Skeletal muscle satellite cell (primary cell): Measurements from ENCODE around the gene TTBK1.

Experiments used
- H3K27me3 ChIP-seq: 2 replicates; pipeline ENCODE4 v1.7.0; 2013; ENCODE audit warnings: low read length; ENCODE audit not compliant: control insufficient read depth, insufficient read depth
- H3K36me3 ChIP-seq: 2 replicates; pipeline ENCODE4 v1.7.0; 2013; ENCODE audit warnings: mild to moderate bottlenecking, control low read depth, low read length; ENCODE audit not compliant: insufficient read depth
- H3K4me1 ChIP-seq: 2 replicates; pipeline ENCODE4 v1.7.0; 2013; ENCODE audit warnings: low read length; ENCODE audit not compliant: control insufficient read depth, insufficient read depth
- H3K4me2 ChIP-seq: 2 replicates; pipeline ENCODE4 v1.7.0; 2013; ENCODE audit warnings: mild to moderate bottlenecking, low read length
- H3K4me3 ChIP-seq: 2 replicates; pipeline ENCODE4 v1.7.0; 2013; ENCODE audit warnings: low read length
- H3K9ac ChIP-seq: 2 replicates; pipeline ENCODE4 v1.7.0; 2013; ENCODE audit warnings: mild to moderate bottlenecking, low read depth, low read length, moderate library complexity
- H3K9me3 ChIP-seq: replicated peaks from 2 replicates; pipeline ENCODE4 v1.7.0; 2013; ENCODE audit warnings: mild to moderate bottlenecking, control low read depth, low read length

The TTBK1 gene

DNA sequence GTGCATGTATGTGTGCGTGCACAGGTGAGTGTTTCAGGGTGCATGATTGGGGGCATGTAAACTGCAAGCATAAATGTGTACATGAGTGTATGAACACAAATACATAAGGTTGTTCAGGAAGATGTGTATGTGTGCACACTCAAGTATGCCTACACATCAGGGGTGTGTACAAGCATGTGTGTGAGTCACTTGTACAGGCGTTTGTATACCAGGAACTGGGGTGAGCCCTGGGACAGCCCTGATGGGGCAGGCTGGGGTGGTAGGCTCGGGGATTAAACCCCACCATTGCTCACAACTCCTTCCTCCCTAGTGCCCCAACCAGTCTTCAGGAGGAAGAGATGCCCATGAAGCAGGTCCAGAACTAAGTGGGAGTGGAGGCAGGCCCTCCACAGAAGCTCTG is 61.1 kb downstream of the TTBK1 start:
- H3K9me3 ChIP-seq = no peaks in the 10 kb centered on the region
- H3K27me3 ChIP-seq = peaks cover 73% of the 10 kb centered on the region
- no peak overlapping the region for H3K9ac ChIP-seq

DNA sequence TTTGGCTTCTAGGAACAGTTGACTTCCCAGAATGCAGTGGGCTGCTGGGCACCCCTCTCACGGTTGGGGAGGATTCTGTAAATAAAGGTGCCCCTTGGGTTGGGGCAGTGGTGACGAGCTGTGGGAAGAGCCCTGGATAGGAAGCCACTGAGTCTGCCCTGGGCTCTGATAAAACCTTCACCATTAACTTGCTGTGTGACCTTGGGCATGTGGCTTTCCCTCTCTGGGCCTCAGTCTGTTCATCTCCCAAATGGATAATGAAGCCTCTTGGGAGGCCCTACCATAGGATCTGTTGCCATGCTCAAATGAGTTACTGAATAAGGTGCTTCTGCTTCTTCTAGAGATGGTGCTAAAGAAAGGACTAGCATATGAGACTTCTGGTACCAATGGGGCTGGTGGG is 61.6 kb downstream of the TTBK1 start:
- H3K27me3 ChIP-seq = peaks cover 68% of the 10 kb centered on the region
- no peak overlapping the region for H3K4me2 ChIP-seq
- no peaks in the 10 kb centered on the region for H3K9me3 ChIP-seq
- no peaks in the 10 kb centered on the region for H3K4me1 ChIP-seq
- H3K4me3 ChIP-seq = no peak overlapping the region
- no peaks in the 10 kb centered on the region for H3K36me3 ChIP-seq
- H3K9ac ChIP-seq = no peak overlapping the region

More for the DNA sequence above, 61.1 kb downstream of the TTBK1 start:
- no peaks in the 10 kb centered on the region for H3K4me1 ChIP-seq
- no peak overlapping the region for H3K4me3 ChIP-seq
- H3K36me3 ChIP-seq = no peaks in the 10 kb centered on the region
- no peak overlapping the region for H3K4me2 ChIP-seq

DNA sequence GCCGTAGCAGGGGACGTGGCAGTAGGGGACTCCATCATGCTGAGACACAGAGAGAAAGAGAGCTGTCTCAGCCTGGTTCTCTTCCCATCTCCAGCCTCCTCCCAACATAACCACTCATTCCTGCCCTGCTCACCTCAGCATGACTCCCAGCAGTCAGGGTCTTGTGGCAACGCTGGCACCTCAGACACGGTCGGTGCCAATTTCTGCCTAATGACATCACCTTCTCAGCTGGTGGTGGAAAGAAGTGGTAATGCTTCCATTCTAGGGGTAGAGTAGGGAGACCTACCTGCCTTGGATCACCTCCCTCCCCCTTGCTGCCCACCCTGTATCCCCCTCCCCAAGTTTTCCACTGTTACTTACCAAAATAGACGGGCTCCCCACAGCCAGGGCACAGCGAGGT is 62.8 kb downstream of the TTBK1 start:
- H3K9me3 ChIP-seq = no peaks in the 10 kb centered on the region

DNA sequence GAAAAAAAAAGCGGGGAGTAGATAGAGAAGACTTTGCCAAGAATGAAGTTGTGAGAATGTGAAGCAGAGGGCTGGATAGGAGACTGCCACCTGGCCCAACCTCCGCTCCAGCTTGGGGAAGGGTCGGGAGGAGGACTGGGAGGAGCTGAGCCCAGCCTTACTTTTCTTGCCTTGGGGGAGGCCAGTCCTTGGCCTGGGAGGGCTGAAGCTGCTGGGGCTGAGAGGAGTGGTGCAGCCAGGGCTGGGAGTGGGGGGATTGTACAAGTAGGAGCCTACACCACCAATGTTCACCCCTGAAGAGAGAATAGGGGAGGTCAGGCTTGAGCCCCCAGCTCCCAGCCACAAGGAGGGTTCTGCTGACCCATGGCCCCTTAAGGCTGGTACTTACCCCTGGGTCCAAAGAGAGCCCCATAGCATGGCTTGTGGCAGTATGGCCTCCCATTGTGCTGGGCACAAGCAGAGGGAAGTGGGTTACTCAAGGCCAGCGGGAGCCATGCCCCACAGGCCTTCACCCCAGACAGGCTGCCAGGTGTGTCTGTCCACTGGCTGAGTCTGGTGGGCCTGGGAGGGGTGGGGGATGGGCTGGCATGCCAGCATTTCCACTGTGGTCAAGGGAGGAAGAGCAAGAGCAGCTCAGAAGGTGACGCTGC is 64.3 kb downstream of the TTBK1 start:
- H3K4me3 ChIP-seq = no peak overlapping the region
- peaks cover 46% of the 10 kb centered on the region for H3K27me3 ChIP-seq
- H3K9me3 ChIP-seq = no peaks in the 10 kb centered on the region
- H3K9ac ChIP-seq = no peak overlapping the region
- no peaks in the 10 kb centered on the region for H3K36me3 ChIP-seq
- H3K4me2 ChIP-seq = no peak overlapping the region
- H3K4me1 ChIP-seq = no peaks in the 10 kb centered on the region

More for the DNA sequence above, 62.8 kb downstream of the TTBK1 start:
- Histone ChIP-seq H3K4me1 (no peaks in the 10 kb centered on the region), H3K27me3 (peaks cover 61% of the 10 kb centered on the region), H3K9ac (no peak overlapping the region), H3K4me3 (no peak overlapping the region), H3K4me2 (no peak overlapping the region), H3K36me3 (no peaks in the 10 kb centered on the region)

DNA sequence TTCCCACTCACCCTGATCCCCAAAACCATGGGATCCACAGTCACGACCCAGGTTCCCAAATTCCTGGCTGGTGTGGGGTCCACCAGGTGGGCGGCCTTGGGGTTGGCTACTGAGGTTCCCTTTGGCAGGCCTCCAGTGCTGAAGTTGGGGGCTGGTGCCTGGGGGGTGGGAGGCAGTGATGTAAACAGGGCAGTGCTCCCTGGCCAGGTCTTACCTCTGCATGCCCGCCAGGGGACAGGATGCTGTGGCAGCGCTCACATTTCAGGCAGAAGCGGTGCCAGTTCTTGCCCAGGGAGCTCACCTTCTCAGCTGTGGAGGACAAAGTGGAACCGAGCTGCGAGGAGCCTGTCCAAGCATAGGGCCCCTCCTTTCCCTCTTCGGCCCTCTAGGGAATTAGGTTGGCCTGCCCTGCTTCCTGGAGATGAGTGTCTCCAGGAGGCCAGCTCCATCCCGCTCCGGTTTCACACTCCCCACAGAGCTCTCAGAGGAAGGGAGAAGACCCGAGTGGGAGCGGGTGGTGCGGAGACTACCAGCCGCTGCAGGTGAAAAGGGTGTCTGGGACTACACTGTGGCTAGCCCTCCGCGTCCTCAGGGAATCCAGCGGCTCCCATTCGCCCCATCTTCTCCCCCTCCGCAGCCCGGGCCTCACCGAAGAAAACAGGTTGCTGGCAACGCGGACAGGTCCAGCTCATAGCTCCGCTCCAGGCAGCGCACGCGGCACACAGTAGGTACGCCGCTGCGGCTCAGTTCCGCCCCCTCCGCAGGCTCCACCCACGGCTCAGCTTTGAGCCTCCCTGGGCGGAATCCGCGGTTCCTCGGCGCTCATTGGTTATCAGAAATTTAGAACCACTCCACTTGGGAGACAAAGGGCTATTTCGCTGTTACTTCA is 65.1 kb downstream of the TTBK1 start, which contains the start of gene CRIP3:
Gene CRIP3 (minus strand): TSS at position 726 of the 889 bp plus-strand sequence. CDS start 34 bp downstream, at position 692.
- Histone ChIP-seq H3K4me2 (peak within 1 kb of the TSS; percentile 43), H3K4me3 (peak within 1 kb of the TSS; percentile 33), H3K9me3 (no peaks in the 10 kb centered on the region), H3K9ac (no peak within 1 kb of the TSS), H3K4me1 (no peaks in the 10 kb centered on the region), H3K27me3 (peaks cover 46% of the 10 kb centered on the region), H3K36me3 (no peaks in the 10 kb centered on the region)

DNA sequence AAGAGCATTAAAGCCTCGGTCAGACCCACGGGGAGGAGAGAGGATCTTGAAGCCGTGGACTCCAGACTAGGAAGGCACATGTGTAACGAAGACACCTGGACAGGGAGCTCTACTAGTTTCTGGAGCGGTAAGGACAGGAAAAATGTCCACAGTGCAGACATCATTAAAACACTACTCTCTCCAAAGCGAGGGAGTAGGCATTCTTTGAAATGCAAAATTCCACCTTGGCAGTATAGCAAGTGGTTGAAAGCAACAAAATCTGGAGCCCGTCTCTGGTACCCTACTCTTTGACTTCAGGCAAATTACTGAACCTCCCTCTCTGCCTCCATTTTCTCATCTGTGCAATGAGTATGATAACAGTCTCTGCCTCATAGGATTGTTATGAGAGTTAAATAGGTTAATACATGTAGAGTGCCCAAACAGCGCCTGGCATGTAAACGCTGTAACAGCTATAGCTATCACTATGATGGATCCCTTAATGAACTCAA is 65.8 kb downstream of the TTBK1 start:
- Histone ChIP-seq H3K4me2 (peak overlapping the region; percentile 43), H3K9me3 (no peaks in the 10 kb centered on the region), H3K4me1 (no peaks in the 10 kb centered on the region), H3K36me3 (no peaks in the 10 kb centered on the region), H3K9ac (no peak overlapping the region), H3K4me3 (peak overlapping the region; percentile 33), H3K27me3 (peaks cover 45% of the 10 kb centered on the region)

DNA sequence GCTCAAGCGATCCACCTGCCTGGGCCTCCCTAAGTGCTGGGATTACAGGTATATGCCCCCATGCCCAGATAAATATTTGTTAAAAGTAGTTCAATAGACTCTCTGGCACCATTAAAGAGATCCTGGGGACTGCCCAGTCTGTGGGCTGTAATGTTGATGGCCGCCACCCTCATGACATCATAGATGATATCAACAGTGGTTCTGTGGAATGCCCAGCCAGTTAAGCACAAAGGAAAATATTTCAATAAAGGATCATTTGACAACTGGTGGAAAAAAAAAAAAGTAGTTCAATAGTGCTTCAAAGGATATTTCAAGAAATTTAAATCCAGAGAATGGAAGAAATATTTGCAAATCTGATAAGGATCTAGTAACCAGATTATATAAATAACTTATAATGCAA is 66.9 kb downstream of the TTBK1 start:
- Histone ChIP-seq H3K27me3 (peaks cover 41% of the 10 kb centered on the region), H3K9me3 (no peaks in the 10 kb centered on the region), H3K36me3 (no peaks in the 10 kb centered on the region), H3K4me1 (no peaks in the 10 kb centered on the region), H3K4me2 (no peak overlapping the region), H3K9ac (no peak overlapping the region), H3K4me3 (no peak overlapping the region)

DNA sequence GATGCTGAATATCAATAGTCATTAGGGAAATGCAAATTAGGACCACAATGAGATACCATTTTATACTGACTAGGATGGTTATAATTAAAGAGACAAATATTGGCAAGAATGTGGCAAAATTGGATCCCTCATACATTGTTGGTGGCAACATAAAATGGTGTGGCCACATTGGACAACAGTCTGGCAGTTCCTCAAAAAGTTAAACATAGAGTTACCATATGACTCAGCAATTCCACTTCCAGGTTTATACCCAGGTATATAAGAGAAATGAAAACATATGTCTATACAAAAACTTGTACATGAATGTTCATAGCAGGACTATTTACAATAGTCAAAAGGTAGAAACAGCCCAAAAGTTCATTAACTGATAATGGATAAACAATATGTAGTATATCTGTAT is 67.3 kb downstream of the TTBK1 start:
- Histone ChIP-seq H3K36me3 (no peaks in the 10 kb centered on the region), H3K4me2 (no peak overlapping the region), H3K4me1 (no peaks in the 10 kb centered on the region), H3K27me3 (peaks cover 44% of the 10 kb centered on the region), H3K9ac (no peak overlapping the region), H3K4me3 (no peak overlapping the region), H3K9me3 (no peaks in the 10 kb centered on the region)

DNA sequence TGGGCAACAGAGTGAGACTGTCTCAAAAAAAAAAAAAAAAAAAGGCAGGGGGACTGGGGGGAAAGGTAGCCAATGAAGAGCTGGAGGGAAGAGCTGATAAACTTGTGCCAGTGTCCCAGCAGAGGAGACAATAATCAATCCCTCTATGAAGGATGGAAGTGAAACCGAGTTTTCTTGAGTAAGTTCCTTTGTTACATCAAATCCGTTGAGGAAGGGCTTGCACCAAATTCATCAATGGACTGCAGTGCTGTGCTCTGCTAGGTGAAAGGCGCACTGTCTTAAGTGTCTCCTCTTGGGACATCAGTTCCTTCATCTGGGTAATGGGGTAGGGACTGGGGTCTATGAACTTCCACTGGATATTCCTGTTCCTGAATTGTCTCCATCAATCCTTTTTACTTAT is 68.4 kb downstream of the TTBK1 start:
- peaks cover 52% of the 10 kb centered on the region for H3K27me3 ChIP-seq
- H3K4me2 ChIP-seq = no peak overlapping the region
- H3K9ac ChIP-seq = no peak overlapping the region
- no peaks in the 10 kb centered on the region for H3K4me1 ChIP-seq
- H3K9me3 ChIP-seq = no peaks in the 10 kb centered on the region
- no peak overlapping the region for H3K4me3 ChIP-seq
- no peaks in the 10 kb centered on the region for H3K36me3 ChIP-seq

DNA sequence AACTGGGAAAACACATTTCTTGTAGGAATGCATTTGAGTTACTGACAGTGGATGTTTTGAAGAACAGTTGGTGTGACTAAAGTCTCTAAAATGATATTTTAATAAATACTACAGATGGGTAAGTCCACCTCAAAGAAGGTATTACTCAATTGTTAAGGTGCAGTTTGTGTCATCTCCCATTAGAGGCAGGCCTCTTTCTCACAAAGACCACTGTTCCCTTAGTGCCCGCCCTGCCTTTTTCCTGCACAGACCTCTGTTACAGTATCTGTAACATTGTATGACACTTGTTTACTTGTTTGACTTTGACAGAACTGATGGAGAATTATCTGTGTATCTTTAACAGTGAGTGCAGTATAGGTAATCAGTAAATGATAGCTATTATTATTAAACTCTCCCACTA is 70.5 kb downstream of the TTBK1 start:
- Histone ChIP-seq H3K9ac (no peak overlapping the region), H3K36me3 (no peaks in the 10 kb centered on the region), H3K4me3 (no peak overlapping the region), H3K4me1 (no peaks in the 10 kb centered on the region), H3K9me3 (no peaks in the 10 kb centered on the region), H3K4me2 (no peak overlapping the region), H3K27me3 (peaks cover 38% of the 10 kb centered on the region)

DNA sequence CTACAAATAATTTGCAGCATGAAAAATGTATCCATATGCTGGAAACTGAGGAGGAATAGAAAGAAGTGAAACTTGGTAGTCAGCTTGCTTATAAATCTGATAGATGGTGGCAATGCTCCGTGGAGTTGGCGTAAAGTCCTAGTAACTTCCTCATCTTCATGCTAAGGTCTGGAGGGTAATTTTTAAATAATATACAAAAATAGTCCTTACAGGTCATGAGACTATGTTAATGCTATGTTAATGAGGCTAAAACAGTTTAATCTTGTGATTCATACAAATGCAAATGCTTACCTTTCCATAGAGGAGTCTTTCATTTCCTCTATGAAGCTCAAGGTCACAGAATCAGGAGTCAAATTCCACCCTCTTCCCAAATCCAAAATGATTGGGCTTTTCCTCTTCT is 74.7 kb downstream of the TTBK1 start:
- Histone ChIP-seq H3K36me3 (no peaks in the 10 kb centered on the region), H3K4me3 (no peak overlapping the region), H3K4me1 (no peaks in the 10 kb centered on the region), H3K9me3 (no peaks in the 10 kb centered on the region), H3K4me2 (no peak overlapping the region), H3K27me3 (peaks cover 25% of the 10 kb centered on the region), H3K9ac (no peak overlapping the region)
